WERI-Rb-1 (cell line): Measurements from ENCODE around the gene IL4R.
"Not testable (repeated sequence)": the region's sequence is repeated elsewhere in the genome, so short reads cannot be mapped to it uniquely, and the experiment has no call there.

Experiments used
- DNase-seq: peaks from one replicate; pipeline ENCODE4 v3.0.0-alpha.2; 2020
- H3K27ac ChIP-seq: fragments of 250-450 bp; sonication (Bioruptor Pico); 2 replicates; pipeline ENCODE4 v1.5.1; 2020; ENCODE audit warnings: mild to moderate bottlenecking, moderate library complexity
- H3K27me3 ChIP-seq: fragments of 250-450 bp; sonication (Bioruptor Pico); 2 replicates; pipeline ENCODE4 v1.5.1; 2021; ENCODE audit warnings: mild to moderate bottlenecking, low read depth, moderate library complexity; ENCODE audit not compliant: insufficient read depth, severe bottlenecking
- H3K36me3 ChIP-seq: fragments of 250-450 bp; sonication (Bioruptor Pico); 2 replicates; pipeline ENCODE4 v1.5.1; 2020; ENCODE audit warnings: mild to moderate bottlenecking, moderate library complexity
- H3K4me3 ChIP-seq: 2 replicates; pipeline ENCODE4 v1.5.1; 2011; ENCODE audit warnings: low read depth, mild to moderate bottlenecking, control low read depth, low read length
- H3K9me3 ChIP-seq: fragments of 250-450 bp; sonication (Bioruptor Pico); 2 replicates; pipeline ENCODE4 v1.5.1; 2021; ENCODE audit warnings: mild to moderate bottlenecking, moderate library complexity; ENCODE audit not compliant: severe bottlenecking
- CTCF ChIP-seq: IDR thresholded peaks from 2 replicates; pipeline ENCODE4 v1.5.1; 2011; ENCODE audit warnings: low read depth, mild to moderate bottlenecking, control low read depth, inconsistent platforms, low read length

IL4R gene

GRCh38 chr16:27406511-27407128, 92.8 kb downstream of the IL4R start:
- no peak overlapping the region for H3K4me3 ChIP-seq
- no peaks in the 10 kb centered on the region for H3K36me3 ChIP-seq
- no peak for DNase-seq
- no peak overlapping the region for H3K27ac ChIP-seq
- TF ChIP-seq CTCF = no peak
- no peaks in the 10 kb centered on the region for H3K27me3 ChIP-seq
- H3K9me3 ChIP-seq = no peaks in the 10 kb centered on the region

GRCh38 chr16:27407133-27407532, 93.4 kb downstream of the IL4R start:
- Histone ChIP-seq H3K36me3 (no peaks in the 10 kb centered on the region), H3K27me3 (no peaks in the 10 kb centered on the region), H3K9me3 (no peaks in the 10 kb centered on the region), H3K4me3 (no peak overlapping the region), H3K27ac (no peak overlapping the region)
- DNase-seq = no peak
- no peak for TF ChIP-seq CTCF

- no peak overlapping the region for H3K27ac ChIP-seq
- no peak for DNase-seq
- H3K4me3 ChIP-seq = no peak overlapping the region
- H3K27me3 ChIP-seq = no peaks in the 10 kb centered on the region
- H3K9me3 ChIP-seq = no peaks in the 10 kb centered on the region
- no peak for TF ChIP-seq CTCF
- no peaks in the 10 kb centered on the region for H3K36me3 ChIP-seq
Measured at GRCh38 chr16:27408012-27408601, 94.3 kb downstream of the IL4R start.

- Histone ChIP-seq H3K4me3 (no peak overlapping the region), H3K27ac (no peak overlapping the region), H3K9me3 (no peaks in the 10 kb centered on the region), H3K36me3 (no peaks in the 10 kb centered on the region), H3K27me3 (no peaks in the 10 kb centered on the region)
- no peak for DNase-seq
- no peak for TF ChIP-seq CTCF
Measured at GRCh38 chr16:27408602-27409031, 94.8 kb downstream of the IL4R start.

- not testable (repeated sequence) for DNase-seq, H3K27me3 ChIP-seq, H3K4me3 ChIP-seq, H3K36me3 ChIP-seq, H3K9me3 ChIP-seq, H3K27ac ChIP-seq
Measured at GRCh38 chr16:27409958-27410357, 96.2 kb downstream of the IL4R start.

- Histone ChIP-seq H3K4me3 (no peak overlapping the region), H3K36me3 (no peaks in the 10 kb centered on the region), H3K27me3 (no peaks in the 10 kb centered on the region), H3K27ac (no peak overlapping the region), H3K9me3 (no peaks in the 10 kb centered on the region)
- TF ChIP-seq CTCF = no peak
- DNase-seq = no peak
Measured at GRCh38 chr16:27410761-27411160, 97.0 kb downstream of the IL4R start.
